Vagina (tissue), 2 donors: ENCODE data around the gene AK9. TPM values are rescaled to one million over a fixed set of nuclear protein-coding genes. Genes with fewer than 3 reads are reported as not detected.
"Not testable (repeated sequence)": the region's sequence is repeated elsewhere in the genome, so short reads cannot be mapped to it uniquely, and the experiment has no call there.

ENCODE experiments used
- DNase-seq, 2 donors: peaks; one replicate each; pipeline ENCODE4 v3.0.0-alpha.2; 2017; ENCODE audit errors: extremely low spot score in 2 of 2
- H3K27ac ChIP-seq: fragments of 200-600 bp; sonication (generic); one replicate; pipeline ENCODE4 v1.5.1; 2019
- H3K27me3 ChIP-seq: fragments of 200-600 bp; sonication (generic); one replicate; pipeline ENCODE4 v1.5.1; 2019
- H3K36me3 ChIP-seq, 2 donors: fragments of 200-600 bp; sonication (generic); one replicate each; pipeline ENCODE4 v1.5.1; 2017 to 2019
- H3K4me1 ChIP-seq: fragments of 200-600 bp; sonication (generic); one replicate; pipeline ENCODE4 v1.5.1; 2019
- H3K4me3 ChIP-seq, 2 donors: fragments of 200-600 bp; sonication (generic); 1 replicate in 1 of 2; 2 replicates in 1 of 2; pipeline ENCODE4 v1.5.1; 2016 to 2019
- H3K9me3 ChIP-seq: fragments of 200-600 bp; sonication (generic); one replicate; pipeline ENCODE4 v1.5.1; 2019
- POLR2A ChIP-seq, 2 donors: fragments of 450-650 bp; IDR thresholded peaks; one replicate each; pipeline ENCODE4 v1.6.1; 2017; ENCODE audit warnings: antibody characterized with exemption in 2 of 2, mild to moderate bottlenecking in 2 of 2, moderate library complexity in 2 of 2
- POLR2AphosphoS5 ChIP-seq, 2 donors: sonication (generic); formaldehyde crosslinking; IDR thresholded peaks; one replicate each; pipeline ENCODE4 v1.9.0; 2017; ENCODE audit warnings: antibody characterized with exemption in 2 of 2, mild to moderate bottlenecking in 2 of 2, low read depth in 1 of 2; ENCODE audit not compliant: insufficient read depth in 1 of 2
- intact Hi-C: fragments of 100-400 bp; cut with DNase I; formaldehyde crosslinking; loops from one replicate; pipeline ENCODE4 v1.15.1; 2023
- total RNA-seq: library from RNA; depleted of rRNA; stranded (reverse); fragments of >200 nt; gene quantifications from one replicate; pipeline ENCODE4 v1.2.3, GENCODE V29; 2016
- TF ChIP-seq, protein P1 (sequence below), 3 experiments: fragments of 450-650 bp in 2 of 3; fragments of 200-600 bp in 1 of 3; sonication (generic) in 1 of 3; IDR thresholded peaks; one replicate each; pipeline ENCODE4 v1.5.1; 2017 to 2019; ENCODE audit warnings: antibody characterized with exemption in 3 of 3, mild to moderate bottlenecking in 2 of 3, moderate library complexity in 2 of 3

Gene AK9
- total RNA-seq, 1 donor from 2014 or later: 8.1 TPM

DNA sequence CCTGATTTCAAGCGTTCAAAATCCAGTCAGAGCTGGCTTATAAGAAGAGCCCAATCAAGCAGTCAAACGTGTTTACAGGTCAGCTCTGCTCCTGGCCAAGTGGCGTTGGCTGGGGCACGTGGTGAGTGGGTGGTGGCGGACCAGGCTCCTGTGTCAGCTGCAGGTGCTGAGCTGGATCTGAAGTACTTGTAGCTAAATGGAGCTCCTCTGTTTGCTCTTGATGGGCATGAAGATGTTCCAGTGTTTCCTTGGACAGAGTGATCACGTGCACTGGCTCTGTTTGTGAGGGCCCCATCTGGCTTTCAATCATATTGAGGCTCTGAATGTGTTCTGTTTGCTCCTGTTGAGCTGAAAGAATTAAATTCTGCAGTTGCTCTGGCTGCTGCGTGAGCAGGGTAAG lies 225.2 kb downstream of the AK9 start:
- intact Hi-C loops: no loop called here
- Histone ChIP-seq H3K4me1 (no peaks in the 10 kb centered on the region), H3K27me3 (no peaks in the 10 kb centered on the region), H3K9me3 (no peaks in the 10 kb centered on the region), H3K27ac (no peak overlapping the region), H3K4me3 (no peak overlapping the region), H3K36me3 (peaks cover 0 to 56% of the 10 kb centered on the region in 2 donors)
- DNase-seq: no peak
- TF ChIP-seq POLR2A (IDR thresholded peaks at IDR 0.05) (no peak), POLR2AphosphoS5 (IDR thresholded peaks at IDR 0.05; ENCODE audit: insufficient read depth in 1 of 2, low read depth in 1 of 2) (no peak)
- TF ChIP-seq, protein P1, sequence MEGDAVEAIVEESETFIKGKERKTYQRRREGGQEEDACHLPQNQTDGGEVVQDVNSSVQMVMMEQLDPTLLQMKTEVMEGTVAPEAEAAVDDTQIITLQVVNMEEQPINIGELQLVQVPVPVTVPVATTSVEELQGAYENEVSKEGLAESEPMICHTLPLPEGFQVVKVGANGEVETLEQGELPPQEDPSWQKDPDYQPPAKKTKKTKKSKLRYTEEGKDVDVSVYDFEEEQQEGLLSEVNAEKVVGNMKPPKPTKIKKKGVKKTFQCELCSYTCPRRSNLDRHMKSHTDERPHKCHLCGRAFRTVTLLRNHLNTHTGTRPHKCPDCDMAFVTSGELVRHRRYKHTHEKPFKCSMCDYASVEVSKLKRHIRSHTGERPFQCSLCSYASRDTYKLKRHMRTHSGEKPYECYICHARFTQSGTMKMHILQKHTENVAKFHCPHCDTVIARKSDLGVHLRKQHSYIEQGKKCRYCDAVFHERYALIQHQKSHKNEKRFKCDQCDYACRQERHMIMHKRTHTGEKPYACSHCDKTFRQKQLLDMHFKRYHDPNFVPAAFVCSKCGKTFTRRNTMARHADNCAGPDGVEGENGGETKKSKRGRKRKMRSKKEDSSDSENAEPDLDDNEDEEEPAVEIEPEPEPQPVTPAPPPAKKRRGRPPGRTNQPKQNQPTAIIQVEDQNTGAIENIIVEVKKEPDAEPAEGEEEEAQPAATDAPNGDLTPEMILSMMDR (IDR thresholded peaks at IDR 0.05): no peak

DNA sequence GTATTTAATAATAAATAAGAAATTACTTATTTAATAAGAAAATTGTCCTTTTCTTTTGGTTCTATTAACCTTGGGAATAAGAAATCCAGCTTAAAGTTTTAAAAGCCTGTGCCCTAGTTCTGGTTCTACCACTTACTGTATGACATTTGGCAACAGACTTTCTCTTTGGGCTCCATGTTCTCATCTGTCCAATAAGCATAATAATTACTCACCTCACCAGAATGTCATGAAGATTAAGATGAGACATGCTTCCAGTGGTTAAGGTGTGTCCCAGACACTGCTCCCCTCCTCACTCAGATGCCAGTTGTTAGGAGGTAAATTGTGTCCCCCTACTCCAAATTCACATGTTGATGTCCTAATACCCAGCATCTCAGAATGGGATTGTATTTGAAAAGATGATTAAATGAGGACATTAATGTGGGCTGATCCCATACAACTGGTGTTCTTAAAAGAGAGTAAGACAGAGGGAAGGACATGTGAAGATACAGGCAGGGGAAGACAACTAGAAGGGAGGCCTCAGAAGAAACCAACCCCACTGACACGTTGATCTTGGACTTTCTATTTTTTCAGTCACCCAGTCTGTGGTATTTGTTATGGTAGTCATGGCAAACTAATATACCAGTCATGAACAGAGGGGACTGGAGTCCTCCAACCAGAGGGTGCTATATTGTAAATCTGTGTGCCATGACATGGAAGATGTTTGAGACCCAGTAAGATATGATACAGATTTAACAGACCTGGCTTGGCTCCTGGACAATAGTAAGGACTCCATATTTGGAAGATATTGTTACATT lies 229.1 kb downstream of the AK9 start:
- no peak overlapping the region for H3K27ac ChIP-seq
- H3K27me3 ChIP-seq: no peaks in the 10 kb centered on the region
- H3K9me3 ChIP-seq: no peaks in the 10 kb centered on the region
- peaks cover 0 to 41% of the 10 kb centered on the region in 2 donors for H3K36me3 ChIP-seq
- DNase-seq: no peak
- intact Hi-C loops: no loop called here
- H3K4me1 ChIP-seq: peaks cover 14% of the 10 kb centered on the region
- no peak overlapping the region for H3K4me3 ChIP-seq
- TF ChIP-seq POLR2AphosphoS5 (IDR thresholded peaks at IDR 0.05; ENCODE audit: insufficient read depth in 1 of 2, low read depth in 1 of 2): peak in 1 of 2 donors; percentile 63
- no peak for TF ChIP-seq POLR2A (IDR thresholded peaks at IDR 0.05)

- H3K27me3 ChIP-seq, H3K4me3 ChIP-seq, DNase-seq, H3K9me3 ChIP-seq, H3K27ac ChIP-seq, intact Hi-C loops: not testable (repeated sequence)
- peaks cover 0 to 35% of the 10 kb centered on the region in 2 donors for H3K36me3 ChIP-seq
- peaks cover 22% of the 10 kb centered on the region for H3K4me1 ChIP-seq
Measured at GRCh38 chr6:109461205-109461604, 229.8 kb downstream of the AK9 start.

- Histone ChIP-seq H3K36me3 (peaks cover 0 to 26% of the 10 kb centered on the region in 2 donors), H3K9me3 (no peaks in the 10 kb centered on the region), H3K4me1 (peaks cover 25% of the 10 kb centered on the region), H3K4me3 (no peak overlapping the region), H3K27ac (no peak overlapping the region), H3K27me3 (no peaks in the 10 kb centered on the region)
- intact Hi-C loops: no loop called here
- no peak for TF ChIP-seq POLR2A (IDR thresholded peaks at IDR 0.05)
- no peak for TF ChIP-seq POLR2AphosphoS5 (IDR thresholded peaks at IDR 0.05; ENCODE audit: insufficient read depth in 1 of 2, low read depth in 1 of 2)
- TF ChIP-seq, protein P1 (IDR thresholded peaks at IDR 0.05): no peak
- DNase-seq: no peak
Measured at GRCh38 chr6:109460161-109460829, 230.7 kb downstream of the AK9 start.

DNA sequence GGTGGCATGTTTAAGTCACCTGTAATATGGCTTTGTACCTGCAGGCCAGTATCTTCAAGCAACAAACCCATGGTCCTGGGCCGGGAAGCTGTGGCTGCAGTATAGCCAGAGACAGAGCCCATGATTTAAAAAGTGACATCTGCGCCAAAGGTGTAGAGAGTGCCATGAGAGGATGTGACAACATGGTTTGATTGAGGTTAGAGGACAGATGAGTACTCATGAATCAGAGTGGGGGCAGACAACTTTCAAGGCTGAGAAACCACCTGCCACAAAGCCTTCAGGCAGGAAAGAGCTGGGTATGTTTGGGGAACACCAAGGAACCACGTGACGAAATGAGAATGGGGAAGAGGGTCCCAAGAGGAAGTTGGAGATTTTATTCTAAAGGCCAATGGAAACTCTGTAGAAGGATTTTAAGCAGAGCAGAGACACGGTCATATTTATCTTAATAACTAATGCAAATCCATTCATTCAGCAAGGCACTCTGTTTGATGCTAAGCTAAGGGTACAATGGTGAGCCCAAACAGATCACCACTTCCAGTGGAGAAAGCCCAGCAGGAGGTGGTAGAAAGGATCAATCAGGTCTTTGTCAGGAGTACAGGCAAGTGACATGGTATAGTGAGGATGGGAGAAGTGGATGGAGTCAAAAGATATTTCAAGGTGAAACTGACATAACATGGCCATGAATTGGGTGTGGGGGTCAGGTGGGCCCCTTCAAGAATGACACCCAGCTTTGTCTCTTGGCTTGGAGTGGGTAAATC lies 232.0 kb downstream of the AK9 start:
- no peak overlapping the region for H3K27ac ChIP-seq
- DNase-seq: no peak
- H3K4me1 ChIP-seq: peaks cover 36% of the 10 kb centered on the region
- TF ChIP-seq POLR2A (IDR thresholded peaks at IDR 0.05) (no peak), POLR2AphosphoS5 (IDR thresholded peaks at IDR 0.05; ENCODE audit: insufficient read depth in 1 of 2, low read depth in 1 of 2) (no peak)
- TF ChIP-seq, protein P1 (IDR thresholded peaks at IDR 0.05): no peak
- H3K36me3 ChIP-seq: peaks cover 0 to 16% of the 10 kb centered on the region in 2 donors
- no peaks in the 10 kb centered on the region for H3K27me3 ChIP-seq
- no peak overlapping the region for H3K4me3 ChIP-seq
- intact Hi-C loops: no loop called here
- no peaks in the 10 kb centered on the region for H3K9me3 ChIP-seq
